Large intestine (tissue), 3 donors: ENCODE results near the gene VEPH1. TPM values are rescaled to one million over a fixed set of nuclear protein-coding genes. Genes with fewer than 3 reads are reported as not detected.

Experiments
- DNase-seq, 2 donors: peaks; one replicate each; pipeline versions ENCODE4 v3.0.0 to v3.0.0-alpha.2; 2013
- H3K27ac ChIP-seq: one replicate; pipeline ENCODE4 v1.5.1; 2013; ENCODE audit warnings: low read length
- H3K27me3 ChIP-seq: 2 replicates; pipeline ENCODE4 v1.6.1; 2013; ENCODE audit warnings: low read length; ENCODE audit not compliant: control insufficient read depth, insufficient read depth
- H3K36me3 ChIP-seq: 2 replicates; pipeline ENCODE4 v1.6.1; 2013; ENCODE audit warnings: low read length; ENCODE audit not compliant: control insufficient read depth, insufficient read depth
- H3K4me1 ChIP-seq: one replicate; pipeline ENCODE4 v1.6.1; 2013; ENCODE audit warnings: low read length; ENCODE audit not compliant: control insufficient read depth, insufficient read depth
- H3K4me3 ChIP-seq: one replicate; pipeline ENCODE4 v1.5.1; 2013; ENCODE audit warnings: low read length
- H3K9me3 ChIP-seq: one replicate; pipeline ENCODE4 v1.6.1; 2013; ENCODE audit warnings: mild to moderate bottlenecking, low read depth, low read length, moderate library complexity; ENCODE audit not compliant: control insufficient read depth
- WGBS: methylation state at CpG from one replicate; pipeline ENCODE4 v1.1.5; 2013; ENCODE audit warnings: low lambda C conversion rate; ENCODE audit not compliant: insufficient coverage; 5-methylcytosine and 5-hydroxymethylcytosine counted together
- polyA plus RNA-seq: library from polyadenylated mRNA; unstranded; fragments of 120-200 nt; gene quantifications from one replicate; pipeline ENCODE4 v1.2.1, GENCODE V29; 2013

Gene VEPH1
- polyA plus RNA-seq, 1 donor, result 0.63 TPM

DNA sequence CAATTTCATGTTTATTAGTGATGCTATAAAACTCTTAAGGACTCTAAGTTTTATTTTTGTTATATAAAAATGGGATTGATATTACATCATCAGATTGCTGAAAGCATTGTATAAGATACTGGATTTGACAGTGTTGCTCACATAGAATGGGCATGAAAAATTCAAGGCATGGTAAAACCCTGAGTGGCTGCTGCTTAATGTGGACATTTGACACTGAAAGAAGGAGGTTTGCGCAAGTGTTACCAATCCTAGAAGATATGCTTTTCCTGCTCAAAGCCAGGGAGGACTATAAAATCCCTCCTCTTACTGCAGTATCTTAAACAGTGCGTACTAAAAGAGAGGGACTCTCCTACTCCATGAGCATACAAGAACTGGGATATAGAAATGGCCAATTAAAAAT, 132.3 kb downstream of the VEPH1 start:
- Histone ChIP-seq H3K4me1 (no peaks in the 10 kb centered on the region), H3K36me3 (no peaks in the 10 kb centered on the region), H3K9me3 (no peaks in the 10 kb centered on the region), H3K27ac (no peak overlapping the region), H3K4me3 (no peak overlapping the region), H3K27me3 (no peaks in the 10 kb centered on the region)
- DNase-seq, result no peak
- WGBS, result no CpG with 5 or more reads among the region's 2 CpGs

DNA sequence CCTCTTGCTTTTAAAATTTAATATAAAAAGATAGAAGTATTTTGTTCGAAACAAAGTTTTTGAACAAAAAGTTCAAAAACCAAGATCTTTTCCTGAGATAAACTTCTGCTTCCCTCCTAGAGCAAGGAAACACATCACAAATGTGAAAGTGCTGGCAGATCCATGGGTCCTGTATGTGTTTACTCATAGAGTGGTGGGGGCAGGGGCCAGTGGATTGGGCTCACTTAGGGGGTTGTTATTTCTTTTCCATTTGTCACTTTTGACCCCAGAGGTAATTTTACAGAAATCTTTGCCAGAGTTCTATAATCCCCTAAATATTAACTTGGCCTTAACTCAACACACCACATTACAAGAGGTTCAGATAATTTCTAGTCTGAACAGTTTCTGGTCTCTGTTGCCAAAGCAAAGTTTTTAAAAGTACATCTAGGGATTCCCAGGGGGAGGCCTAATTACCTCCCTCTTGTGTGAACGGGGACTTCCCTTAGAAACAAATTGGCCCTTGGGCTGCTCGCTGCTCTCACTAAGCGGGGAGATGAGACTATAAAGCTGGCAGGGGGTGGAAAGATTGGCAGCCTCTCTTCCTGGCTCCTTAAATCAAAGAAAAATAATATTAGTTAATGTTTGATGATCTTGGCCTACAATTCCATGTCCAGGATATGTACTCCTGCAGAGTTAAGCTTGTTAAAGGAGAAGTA, 133.3 kb downstream of the VEPH1 start:
- H3K36me3 ChIP-seq, result no peaks in the 10 kb centered on the region
- no CpG with 5 or more reads among the region's 4 CpGs for WGBS
- no peak for DNase-seq
- H3K9me3 ChIP-seq, result no peaks in the 10 kb centered on the region
- H3K27me3 ChIP-seq, result no peaks in the 10 kb centered on the region
- H3K4me1 ChIP-seq, result no peaks in the 10 kb centered on the region
- H3K4me3 ChIP-seq, result no peak overlapping the region
- no peak overlapping the region for H3K27ac ChIP-seq

DNA sequence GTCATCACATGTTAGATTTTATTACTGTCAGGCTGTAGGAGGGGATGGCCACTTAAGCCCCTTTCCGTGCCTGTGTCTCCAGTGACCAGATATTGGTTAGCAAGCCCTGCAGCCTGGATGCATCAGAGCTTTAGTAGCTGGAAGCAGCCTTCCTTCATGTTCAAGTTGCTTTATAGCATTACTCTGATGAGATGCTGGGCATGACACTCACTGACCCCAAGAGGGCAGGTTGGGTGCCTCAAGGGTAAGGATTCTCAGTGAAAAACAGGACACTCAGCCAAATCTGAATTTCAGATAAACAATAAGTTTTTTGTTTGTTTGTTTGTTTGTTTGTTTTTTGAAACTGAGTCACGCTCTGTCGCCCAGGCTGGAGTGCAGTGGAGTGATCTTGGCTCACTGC, 135.0 kb downstream of the VEPH1 start:
- H3K36me3 ChIP-seq, result no peaks in the 10 kb centered on the region
- no CpG with 5 or more reads among the region's 3 CpGs for WGBS
- H3K27me3 ChIP-seq, result no peaks in the 10 kb centered on the region
- DNase-seq, result no peak
- H3K4me1 ChIP-seq, result no peaks in the 10 kb centered on the region
- no peak overlapping the region for H3K4me3 ChIP-seq
- H3K27ac ChIP-seq, result no peak overlapping the region
- H3K9me3 ChIP-seq, result no peaks in the 10 kb centered on the region

DNA sequence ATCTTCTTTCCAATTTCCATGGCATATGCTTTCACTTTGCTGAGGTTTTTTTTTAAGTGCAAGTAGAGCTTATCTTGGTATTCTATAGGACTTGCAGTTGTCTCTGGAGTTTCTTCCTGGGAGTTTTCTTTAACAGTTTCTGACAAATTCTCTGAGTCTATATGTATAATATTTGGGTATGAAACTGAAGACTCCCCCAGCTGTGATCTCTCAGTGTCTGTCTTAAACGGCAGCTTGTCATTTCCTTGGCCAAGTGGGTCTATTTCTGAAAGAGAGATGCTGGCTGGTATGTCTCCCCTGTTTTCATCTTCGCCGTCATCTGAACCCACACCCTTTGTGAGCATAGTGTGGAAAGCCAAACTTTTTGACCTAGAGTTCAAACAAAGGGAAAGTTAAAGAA, 139.8 kb downstream of the VEPH1 start:
- 80% methylated on average over 1 of the region's 3 CpGs for WGBS
- H3K27me3 ChIP-seq, result no peaks in the 10 kb centered on the region
- no peak overlapping the region for H3K27ac ChIP-seq
- no peak for DNase-seq
- H3K36me3 ChIP-seq, result no peaks in the 10 kb centered on the region
- H3K4me3 ChIP-seq, result no peak overlapping the region
- no peaks in the 10 kb centered on the region for H3K4me1 ChIP-seq
- H3K9me3 ChIP-seq, result no peaks in the 10 kb centered on the region

DNA sequence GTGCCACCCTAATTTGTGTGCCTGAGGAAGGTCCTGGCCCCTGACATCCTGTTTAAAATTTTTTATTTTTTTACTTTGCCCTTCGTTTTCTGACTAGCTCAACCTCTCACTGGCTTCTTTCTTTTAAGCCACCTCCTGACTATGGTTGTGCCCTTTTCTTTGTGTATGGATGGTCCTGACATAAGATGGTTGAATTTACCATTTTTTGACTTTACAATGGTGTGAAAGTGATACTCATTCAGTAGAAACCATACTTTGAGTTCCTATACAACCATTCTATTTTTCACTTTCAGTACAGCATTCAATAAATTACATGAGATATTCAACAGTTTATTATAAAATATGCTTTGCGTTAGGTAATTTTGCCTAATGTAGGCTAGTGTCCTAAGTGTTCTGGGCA, 140.9 kb downstream of the VEPH1 start:
- DNase-seq, result no peak
- H3K27me3 ChIP-seq, result no peaks in the 10 kb centered on the region
- H3K36me3 ChIP-seq, result no peaks in the 10 kb centered on the region
- 86% methylated on average over 1 of the region's 2 CpGs for WGBS
- H3K4me3 ChIP-seq, result no peak overlapping the region
- H3K27ac ChIP-seq, result no peak overlapping the region
- H3K4me1 ChIP-seq, result no peaks in the 10 kb centered on the region
- no peaks in the 10 kb centered on the region for H3K9me3 ChIP-seq

DNA sequence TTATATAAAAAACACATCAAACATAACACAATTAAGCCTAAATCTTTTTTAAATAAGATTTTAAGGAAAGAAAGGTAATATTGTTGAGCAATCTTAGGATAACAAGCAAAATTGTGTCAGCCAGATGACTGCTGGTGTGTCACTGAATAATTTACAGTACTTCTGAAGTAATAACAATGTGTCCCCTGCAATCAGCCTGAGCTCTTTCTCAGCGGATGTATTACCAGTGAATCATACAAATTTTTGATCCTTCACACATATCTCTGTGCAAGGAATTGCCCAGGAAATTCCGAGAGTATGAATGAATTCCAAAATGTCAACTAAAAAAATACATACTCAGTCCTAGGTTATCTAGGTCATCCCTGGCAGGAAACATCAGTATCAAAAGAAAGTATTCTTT, 143.2 kb downstream of the VEPH1 start:
- Histone ChIP-seq H3K27me3 (no peaks in the 10 kb centered on the region), H3K9me3 (no peaks in the 10 kb centered on the region), H3K4me1 (no peaks in the 10 kb centered on the region), H3K4me3 (no peak overlapping the region), H3K36me3 (no peaks in the 10 kb centered on the region), H3K27ac (no peak overlapping the region)
- no CpG with 5 or more reads among the region's 2 CpGs for WGBS
- DNase-seq, result no peak

DNA sequence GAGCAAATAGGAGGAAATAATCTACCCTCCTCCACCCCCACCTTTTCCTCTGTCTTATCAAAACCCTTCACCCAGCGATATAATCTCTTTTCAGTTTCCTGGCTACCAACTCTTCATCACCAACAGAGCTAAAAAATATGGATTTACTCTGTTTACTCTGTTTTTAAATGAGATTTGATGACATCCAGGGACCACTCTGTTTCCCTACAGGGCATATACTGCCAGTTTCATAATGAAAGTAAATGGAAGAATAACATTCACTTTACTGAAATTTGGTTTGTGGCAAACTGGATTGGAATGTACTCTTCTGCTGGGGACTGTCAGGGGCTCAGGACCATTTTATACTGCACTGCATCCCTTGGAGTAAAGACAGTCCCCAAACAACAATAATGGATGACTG, 146.7 kb downstream of the VEPH1 start:
- Histone ChIP-seq H3K9me3 (no peaks in the 10 kb centered on the region), H3K27me3 (no peaks in the 10 kb centered on the region), H3K36me3 (no peaks in the 10 kb centered on the region), H3K4me3 (no peak overlapping the region), H3K27ac (no peak overlapping the region), H3K4me1 (no peaks in the 10 kb centered on the region)
- DNase-seq, result no peak
- no CpG with 5 or more reads among the region's 1 CpG for WGBS

DNA sequence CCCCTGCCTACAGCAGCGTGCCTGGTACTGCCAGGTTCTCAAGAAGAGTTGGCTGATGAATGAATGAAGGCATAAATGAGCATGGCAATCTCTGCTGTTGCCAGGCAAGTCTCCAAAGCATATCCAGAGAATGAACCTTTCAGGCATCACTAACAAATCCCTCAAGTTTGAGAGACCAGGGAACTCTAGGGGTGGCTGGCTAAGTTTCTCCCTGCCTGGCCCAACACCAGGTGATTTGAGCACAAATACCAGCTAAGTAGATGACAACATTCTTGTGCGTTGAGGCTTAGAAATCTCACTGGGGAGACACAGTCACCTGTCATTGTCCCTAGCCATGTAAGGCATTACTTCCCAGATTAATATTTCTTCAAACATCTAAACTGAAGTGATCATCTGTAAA, 147.9 kb downstream of the VEPH1 start:
- no peaks in the 10 kb centered on the region for H3K9me3 ChIP-seq
- WGBS, result no CpG with 5 or more reads among the region's 2 CpGs
- no peak for DNase-seq
- H3K36me3 ChIP-seq, result no peaks in the 10 kb centered on the region
- H3K4me1 ChIP-seq, result no peaks in the 10 kb centered on the region
- no peak overlapping the region for H3K4me3 ChIP-seq
- H3K27ac ChIP-seq, result no peak overlapping the region
- H3K27me3 ChIP-seq, result no peaks in the 10 kb centered on the region

DNA sequence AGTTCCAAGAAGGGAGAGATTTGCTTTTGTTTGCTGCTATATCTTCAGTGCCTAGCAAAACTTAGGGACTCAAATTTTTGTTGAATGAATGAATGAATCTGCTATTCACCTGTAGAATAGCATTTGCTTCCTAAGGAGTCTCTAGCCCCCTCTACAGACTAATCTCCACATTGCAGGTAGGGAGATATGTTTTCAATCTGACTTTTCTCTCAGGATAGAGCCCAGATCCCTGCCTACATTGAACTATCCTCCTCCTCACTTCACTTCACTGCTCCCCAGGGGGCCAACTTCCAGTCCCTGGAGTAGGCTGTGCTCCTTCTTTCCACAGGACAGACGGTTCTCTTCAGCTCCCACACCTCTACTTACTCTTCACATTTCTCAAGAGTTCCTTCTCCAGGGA, 148.5 kb downstream of the VEPH1 start:
- Histone ChIP-seq H3K36me3 (no peaks in the 10 kb centered on the region), H3K4me3 (no peak overlapping the region), H3K27ac (no peak overlapping the region), H3K9me3 (no peaks in the 10 kb centered on the region), H3K27me3 (no peaks in the 10 kb centered on the region), H3K4me1 (no peaks in the 10 kb centered on the region)
- no CpG with 5 or more reads among the region's 1 CpG for WGBS
- DNase-seq, result no peak

DNA sequence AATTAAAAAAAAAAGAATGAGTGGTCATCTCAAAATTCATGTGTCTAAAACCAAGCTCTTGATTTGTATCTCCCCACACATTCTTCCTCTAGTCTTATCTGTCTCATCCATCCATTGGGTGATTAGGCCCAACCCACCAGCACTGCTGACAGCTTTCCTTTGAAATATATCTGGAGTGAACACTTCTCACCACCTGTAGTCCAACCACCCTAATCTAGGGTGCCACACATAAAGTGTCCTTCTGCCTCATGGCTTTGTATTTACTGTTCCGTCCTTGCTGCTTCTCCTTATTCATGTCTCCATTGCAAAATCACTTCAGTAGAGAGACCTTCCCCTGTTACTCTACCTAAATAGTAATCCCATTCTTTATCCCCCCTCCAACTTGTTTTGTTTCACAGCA, 149.0 kb downstream of the VEPH1 start:
- H3K27ac ChIP-seq, result no peak overlapping the region
- no peak overlapping the region for H3K4me3 ChIP-seq
- H3K27me3 ChIP-seq, result no peaks in the 10 kb centered on the region
- H3K9me3 ChIP-seq, result no peaks in the 10 kb centered on the region
- DNase-seq, result no peak
- WGBS, result 90% methylated on average over 1 of the region's 1 CpG
- no peaks in the 10 kb centered on the region for H3K4me1 ChIP-seq
- no peaks in the 10 kb centered on the region for H3K36me3 ChIP-seq

DNA sequence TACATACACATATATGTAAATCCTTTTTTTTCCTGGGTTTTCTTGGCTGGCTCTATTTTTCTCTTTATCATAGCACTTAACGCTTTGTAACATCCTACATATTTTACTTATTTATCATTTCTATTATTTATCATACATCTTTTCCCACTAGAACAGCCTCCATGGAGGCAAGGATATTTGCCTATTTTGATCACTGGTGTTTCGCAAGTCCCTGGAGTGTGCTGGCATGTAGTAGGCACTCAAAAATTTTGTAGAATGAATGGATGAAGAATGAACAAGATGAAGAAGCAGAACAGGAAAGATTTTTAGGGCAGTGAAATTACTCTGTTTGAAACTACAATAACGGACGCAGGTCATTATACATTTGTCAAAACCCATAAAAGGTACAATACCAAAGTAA, 149.6 kb downstream of the VEPH1 start:
- WGBS, result 91% methylated on average over 1 of the region's 4 CpGs
- H3K9me3 ChIP-seq, result no peaks in the 10 kb centered on the region
- H3K4me1 ChIP-seq, result no peaks in the 10 kb centered on the region
- H3K27me3 ChIP-seq, result no peaks in the 10 kb centered on the region
- DNase-seq, result no peak
- no peaks in the 10 kb centered on the region for H3K36me3 ChIP-seq
- H3K4me3 ChIP-seq, result no peak overlapping the region
- no peak overlapping the region for H3K27ac ChIP-seq
